Ascending aorta (tissue), 2 donors: Measurements from ENCODE around the gene PDE1C. TPM values are rescaled to one million over a fixed set of nuclear protein-coding genes. Genes with fewer than 3 reads are reported as not detected.

ENCODE experiments used
- DNase-seq, 2 donors: peaks; one replicate each; pipeline ENCODE4 v3.0.0-alpha.2; 2019; ENCODE audit warnings: low spot score in 2 of 2
- H3K27ac ChIP-seq, 2 donors: fragments of 200-600 bp; sonication (generic); one replicate each; pipeline ENCODE4 v1.5.1; 2016 to 2017; ENCODE audit warnings: mild to moderate bottlenecking in 1 of 2
- H3K27me3 ChIP-seq: fragments of 200-600 bp; sonication (generic); one replicate; pipeline ENCODE4 v1.5.1; 2017
- H3K36me3 ChIP-seq, 2 donors: fragments of 200-600 bp; sonication (generic); one replicate each; pipeline ENCODE4 v1.5.1; 2016
- H3K4me1 ChIP-seq, 2 donors: fragments of 200-600 bp; sonication (generic); one replicate each; pipeline ENCODE4 v1.5.1; 2016 to 2017; ENCODE audit warnings: mild to moderate bottlenecking in 1 of 2
- H3K4me3 ChIP-seq, 2 donors: fragments of 200-600 bp; sonication (generic); one replicate each; pipeline ENCODE4 v1.5.1; 2016 to 2017; ENCODE audit warnings: mild to moderate bottlenecking in 1 of 2
- H3K9me3 ChIP-seq, 2 donors: fragments of 200-600 bp; sonication (generic); one replicate each; pipeline ENCODE4 v1.5.1; 2016
- intact Hi-C: fragments of 100-400 bp; cut with DNase I; formaldehyde crosslinking; loops from one replicate; pipeline ENCODE4 v1.15.1; 2023
- total RNA-seq: library from RNA; depleted of rRNA; stranded (reverse); fragments of >200 nt; gene quantifications from one replicate; pipeline ENCODE4 v1.1.0, GENCODE V29; 2016
- TF ChIP-seq, protein P1 (sequence below), 3 experiments: fragments of 200-600 bp in 2 of 3; fragments of 450-650 bp in 1 of 3; sonication (generic) in 2 of 3; IDR thresholded peaks; one replicate each; pipeline ENCODE4 v1.5.1; 2016 to 2019; ENCODE audit warnings: antibody characterized with exemption in 3 of 3, mild to moderate bottlenecking in 1 of 3, moderate library complexity in 1 of 3

Gene PDE1C
- total RNA-seq, 1 donor from 2014 or later, result 1.4 TPM

DNA sequence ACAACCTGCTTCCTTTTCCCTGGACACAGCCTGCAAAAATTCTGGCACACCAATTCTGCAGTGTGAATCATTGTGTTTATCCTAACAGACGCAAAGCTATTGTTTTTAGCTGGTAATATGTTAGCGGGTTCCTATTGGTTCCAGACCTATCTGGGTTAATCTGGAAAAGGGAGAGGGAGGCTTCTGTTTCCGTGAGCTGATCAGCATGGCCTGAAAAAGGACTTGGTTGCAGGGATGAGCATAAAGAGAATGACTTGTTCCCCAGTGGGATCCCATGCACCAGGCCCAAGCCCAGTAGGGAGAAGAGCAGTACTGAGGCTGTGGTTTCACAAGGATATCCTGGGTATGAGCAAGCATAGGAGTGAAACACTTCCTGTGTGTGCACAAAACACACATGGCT is 78.4 kb downstream of the PDE1C start:
- Histone ChIP-seq H3K9me3 (no peaks in the 10 kb centered on the region), H3K4me1 (no peaks in the 10 kb centered on the region), H3K4me3 (no peak overlapping the region), H3K27me3 (no peaks in the 10 kb centered on the region), H3K27ac (no peak overlapping the region), H3K36me3 (no peaks in the 10 kb centered on the region)
- TF ChIP-seq, protein P1, sequence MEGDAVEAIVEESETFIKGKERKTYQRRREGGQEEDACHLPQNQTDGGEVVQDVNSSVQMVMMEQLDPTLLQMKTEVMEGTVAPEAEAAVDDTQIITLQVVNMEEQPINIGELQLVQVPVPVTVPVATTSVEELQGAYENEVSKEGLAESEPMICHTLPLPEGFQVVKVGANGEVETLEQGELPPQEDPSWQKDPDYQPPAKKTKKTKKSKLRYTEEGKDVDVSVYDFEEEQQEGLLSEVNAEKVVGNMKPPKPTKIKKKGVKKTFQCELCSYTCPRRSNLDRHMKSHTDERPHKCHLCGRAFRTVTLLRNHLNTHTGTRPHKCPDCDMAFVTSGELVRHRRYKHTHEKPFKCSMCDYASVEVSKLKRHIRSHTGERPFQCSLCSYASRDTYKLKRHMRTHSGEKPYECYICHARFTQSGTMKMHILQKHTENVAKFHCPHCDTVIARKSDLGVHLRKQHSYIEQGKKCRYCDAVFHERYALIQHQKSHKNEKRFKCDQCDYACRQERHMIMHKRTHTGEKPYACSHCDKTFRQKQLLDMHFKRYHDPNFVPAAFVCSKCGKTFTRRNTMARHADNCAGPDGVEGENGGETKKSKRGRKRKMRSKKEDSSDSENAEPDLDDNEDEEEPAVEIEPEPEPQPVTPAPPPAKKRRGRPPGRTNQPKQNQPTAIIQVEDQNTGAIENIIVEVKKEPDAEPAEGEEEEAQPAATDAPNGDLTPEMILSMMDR (IDR thresholded peaks at IDR 0.05), result no peak
- no peak for DNase-seq
- intact Hi-C loops, result no loop called here

DNA sequence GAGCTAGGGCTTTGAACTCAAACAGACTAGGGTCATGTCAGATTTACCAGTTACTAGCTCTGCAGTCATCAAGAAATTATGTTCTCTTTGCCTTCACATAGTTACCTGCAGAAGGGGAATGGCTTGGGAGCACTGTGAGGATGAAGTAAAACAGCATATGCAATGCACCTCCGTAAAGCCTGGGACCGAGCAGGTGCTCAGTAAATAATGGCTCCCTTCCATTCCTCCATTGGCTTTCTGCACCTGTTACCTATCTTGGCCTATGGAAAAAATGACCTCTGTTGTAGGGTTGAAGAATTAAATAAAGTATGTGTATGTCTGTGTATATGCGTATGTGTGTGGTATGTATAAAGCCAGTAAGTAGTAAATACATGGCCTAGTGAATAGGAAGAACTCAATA is 78.8 kb downstream of the PDE1C start:
- Histone ChIP-seq H3K36me3 (no peaks in the 10 kb centered on the region), H3K27ac (no peak overlapping the region), H3K4me3 (no peak overlapping the region), H3K27me3 (no peaks in the 10 kb centered on the region), H3K9me3 (no peaks in the 10 kb centered on the region), H3K4me1 (no peaks in the 10 kb centered on the region)
- intact Hi-C loops, result no loop called here
- DNase-seq, result no peak
- TF ChIP-seq, protein P1 (IDR thresholded peaks at IDR 0.05), result no peak

DNA sequence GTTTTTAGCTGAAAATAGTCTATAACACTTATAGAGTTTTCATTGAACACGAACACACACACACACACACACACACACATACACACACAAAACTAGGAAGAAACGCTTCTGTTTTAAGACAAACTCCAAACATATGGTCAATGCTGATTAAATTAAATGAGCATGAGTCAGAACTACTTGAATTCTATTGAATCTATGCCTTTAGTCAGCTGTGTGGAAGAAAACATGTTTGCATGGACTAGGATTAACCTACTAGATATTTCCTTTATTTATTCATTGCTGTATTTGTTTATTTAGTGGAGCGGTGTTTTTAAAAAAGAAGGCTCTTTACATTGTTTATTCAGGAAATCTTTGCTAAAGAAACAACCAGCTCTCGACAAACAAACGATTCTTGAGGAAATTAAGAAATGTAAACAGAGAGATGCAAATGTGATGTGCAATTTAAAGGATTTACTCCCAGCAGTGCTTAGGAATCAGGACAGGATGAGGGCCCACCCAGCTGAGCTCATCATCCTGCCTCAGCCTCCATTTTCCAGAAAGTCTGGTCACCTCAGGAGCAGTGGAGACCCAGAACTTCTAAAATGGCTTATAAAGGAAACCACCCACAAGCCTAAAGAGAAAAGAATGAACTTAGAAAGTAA is 83.2 kb downstream of the PDE1C start:
- no peaks in the 10 kb centered on the region for H3K4me1 ChIP-seq
- H3K27ac ChIP-seq, result no peak overlapping the region
- H3K9me3 ChIP-seq, result no peaks in the 10 kb centered on the region
- H3K27me3 ChIP-seq, result no peaks in the 10 kb centered on the region
- H3K36me3 ChIP-seq, result no peaks in the 10 kb centered on the region
- no peak for DNase-seq
- no peak overlapping the region for H3K4me3 ChIP-seq
- intact Hi-C loops, result no loop called here
- TF ChIP-seq, protein P1 (IDR thresholded peaks at IDR 0.05), result no peak

DNA sequence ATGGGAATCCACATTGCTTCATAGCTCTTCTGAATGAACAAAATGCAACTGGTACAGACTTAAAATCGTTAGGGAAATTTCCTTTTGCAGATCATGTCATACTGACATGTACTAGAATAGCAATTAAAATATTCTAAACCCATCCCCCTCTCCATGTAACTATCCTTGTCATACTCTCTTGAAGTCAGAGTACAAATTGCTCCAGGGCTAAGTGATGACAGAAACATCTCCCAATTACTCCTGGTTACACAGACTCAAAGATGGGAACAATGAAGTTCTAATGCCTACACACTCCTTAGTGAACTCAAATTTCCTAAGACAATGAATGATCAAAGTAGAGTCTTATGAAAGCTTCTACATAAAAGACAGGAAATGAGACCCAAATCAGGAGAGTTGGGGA is 87.2 kb downstream of the PDE1C start:
- no peaks in the 10 kb centered on the region for H3K36me3 ChIP-seq
- no peak overlapping the region for H3K27ac ChIP-seq
- no peak overlapping the region for H3K4me3 ChIP-seq
- no peak for DNase-seq
- no peaks in the 10 kb centered on the region for H3K9me3 ChIP-seq
- H3K4me1 ChIP-seq, result no peaks in the 10 kb centered on the region
- intact Hi-C loops, result no loop called here
- no peaks in the 10 kb centered on the region for H3K27me3 ChIP-seq
- TF ChIP-seq, protein P1 (IDR thresholded peaks at IDR 0.05), result no peak

DNA sequence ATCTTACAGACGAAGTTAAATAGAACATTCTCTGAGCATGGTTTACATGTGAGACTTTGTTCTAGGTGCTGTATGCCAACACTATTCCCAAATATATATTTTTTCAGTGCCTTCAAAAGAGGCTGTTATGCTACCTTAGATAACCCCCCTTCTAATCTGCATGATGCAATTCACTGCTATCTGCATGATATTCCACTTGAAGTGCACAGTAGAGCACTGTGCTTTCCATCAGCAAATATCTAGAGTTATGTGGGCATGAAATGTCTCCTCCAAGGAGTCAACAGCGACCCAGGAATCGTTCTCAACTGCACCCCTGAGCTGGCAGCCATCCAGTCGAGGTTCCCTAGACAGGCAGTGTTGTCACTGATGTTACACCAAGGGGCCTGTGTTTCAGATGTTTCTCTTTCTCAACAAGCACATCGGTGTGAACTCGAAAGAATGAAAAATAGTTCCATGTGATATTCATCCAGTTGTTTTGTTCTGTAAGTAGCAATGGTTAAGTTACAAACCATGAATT is 88.3 kb downstream of the PDE1C start:
- H3K27me3 ChIP-seq, result no peaks in the 10 kb centered on the region
- H3K4me1 ChIP-seq, result no peaks in the 10 kb centered on the region
- intact Hi-C loops, result no loop called here
- H3K9me3 ChIP-seq, result peaks cover 0 to 8% of the 10 kb centered on the region in 2 donors
- no peak overlapping the region for H3K27ac ChIP-seq
- TF ChIP-seq, protein P1 (IDR thresholded peaks at IDR 0.05), result no peak
- no peaks in the 10 kb centered on the region for H3K36me3 ChIP-seq
- DNase-seq, result no peak
- no peak overlapping the region for H3K4me3 ChIP-seq
